Spleen (tissue), 7 donors: Measurements from ENCODE around the gene CDH13.

Experiments used
- POLR2A ChIP-seq, 3 donors: fragments of 450-650 bp; IDR thresholded peaks; one replicate each; pipeline ENCODE4 v1.5.1; 2017; ENCODE audit warnings: antibody characterized with exemption in 3 of 3, mild to moderate bottlenecking in 1 of 3
- TF ChIP-seq, protein P1 (sequence below), 11 experiments: fragments of 200-600 bp in 7 of 11; fragments of 450-650 bp in 4 of 11; sonication (generic) in 4 of 11; IDR thresholded peaks in 8 of 11; conservative IDR thresholded peaks in 3 of 11; 1 replicate in 7 of 11; 2 replicates in 4 of 11; pipeline versions ENCODE4 v1.4.0 to v1.8.0; 2016 to 2021; ENCODE audit warnings: antibody characterized with exemption in 11 of 11, inconsistent platforms in 4 of 11, mild to moderate bottlenecking in 1 of 11
- donor health status: DM: no; HTN: no; CAD: no; lungs with moderate emphysema.
- donor health status: DM: no; HTN: no; CAD: no.
- donor health status: DM: no; HTN: no; CAD: no.

DNA sequence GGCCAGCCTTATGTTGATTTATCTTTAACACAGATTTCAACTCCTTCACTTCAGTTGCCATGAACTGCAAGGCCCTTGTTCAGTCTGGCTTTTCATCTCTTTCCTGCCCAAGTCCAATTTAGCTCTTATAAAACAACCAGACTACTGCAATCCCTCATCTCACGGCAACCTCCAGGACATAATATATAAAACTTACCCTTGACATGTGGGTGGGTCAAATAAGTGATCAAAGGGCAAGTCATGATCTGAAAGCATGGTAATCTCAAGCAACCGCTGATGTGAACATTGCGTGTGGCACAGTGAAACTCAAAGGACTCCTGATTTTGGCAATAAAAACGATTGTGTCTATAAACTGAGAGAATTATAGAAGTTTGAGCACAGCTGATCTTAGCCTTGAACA, 364.6 kb downstream of the CDH13 start:
- TF ChIP-seq, protein P1, sequence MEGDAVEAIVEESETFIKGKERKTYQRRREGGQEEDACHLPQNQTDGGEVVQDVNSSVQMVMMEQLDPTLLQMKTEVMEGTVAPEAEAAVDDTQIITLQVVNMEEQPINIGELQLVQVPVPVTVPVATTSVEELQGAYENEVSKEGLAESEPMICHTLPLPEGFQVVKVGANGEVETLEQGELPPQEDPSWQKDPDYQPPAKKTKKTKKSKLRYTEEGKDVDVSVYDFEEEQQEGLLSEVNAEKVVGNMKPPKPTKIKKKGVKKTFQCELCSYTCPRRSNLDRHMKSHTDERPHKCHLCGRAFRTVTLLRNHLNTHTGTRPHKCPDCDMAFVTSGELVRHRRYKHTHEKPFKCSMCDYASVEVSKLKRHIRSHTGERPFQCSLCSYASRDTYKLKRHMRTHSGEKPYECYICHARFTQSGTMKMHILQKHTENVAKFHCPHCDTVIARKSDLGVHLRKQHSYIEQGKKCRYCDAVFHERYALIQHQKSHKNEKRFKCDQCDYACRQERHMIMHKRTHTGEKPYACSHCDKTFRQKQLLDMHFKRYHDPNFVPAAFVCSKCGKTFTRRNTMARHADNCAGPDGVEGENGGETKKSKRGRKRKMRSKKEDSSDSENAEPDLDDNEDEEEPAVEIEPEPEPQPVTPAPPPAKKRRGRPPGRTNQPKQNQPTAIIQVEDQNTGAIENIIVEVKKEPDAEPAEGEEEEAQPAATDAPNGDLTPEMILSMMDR (IDR thresholded peaks at IDR 0.05 in 8 of 11, conservative IDR thresholded peaks at IDR 0.05 in 3 of 11): no peak
- TF ChIP-seq POLR2A (IDR thresholded peaks at IDR 0.05): no peak
